Neuronal stem cell (in vitro differentiated cells): ENCODE measurements around the gene NOVA1. TPM values are rescaled to one million over a fixed set of nuclear protein-coding genes. Genes with fewer than 3 reads are reported as not detected.
"Not testable (repeated sequence)": the region's sequence is repeated elsewhere in the genome, so short reads cannot be mapped to it uniquely, and the experiment has no call there.

Experiments used
- DNase-seq: peaks from one replicate; pipeline ENCODE4 v3.0.0-alpha.2; 2013; ENCODE audit warnings: low spot score
- H2AFZ ChIP-seq: one replicate; pipeline ENCODE4 v1.6.1; 2013; ENCODE audit warnings: mild to moderate bottlenecking, low read length, inconsistent platforms
- H2AK5ac ChIP-seq: 2 replicates; pipeline ENCODE4 v1.6.1; 2013; ENCODE audit warnings: low read depth, mild to moderate bottlenecking, inconsistent platforms, low read length, moderate library complexity, mixed read lengths
- H2BK120ac ChIP-seq: 2 replicates; pipeline ENCODE4 v1.6.1; 2013; ENCODE audit warnings: low read depth, mild to moderate bottlenecking, inconsistent platforms, low read length, moderate library complexity, mixed read lengths
- H2BK12ac ChIP-seq: one replicate; pipeline ENCODE4 v1.6.1; 2013; ENCODE audit warnings: low read length, inconsistent platforms
- H2BK15ac ChIP-seq: 2 replicates; pipeline ENCODE4 v1.6.1; 2013; ENCODE audit warnings: mild to moderate bottlenecking, low read length, inconsistent platforms, mixed read lengths
- H2BK5ac ChIP-seq: one replicate; pipeline ENCODE4 v1.6.1; 2013; ENCODE audit warnings: inconsistent platforms, mild to moderate bottlenecking, low read length, moderate library complexity
- H3K14ac ChIP-seq: one replicate; pipeline ENCODE4 v1.6.1; 2013; ENCODE audit warnings: low read length, inconsistent platforms
- H3K18ac ChIP-seq: 2 replicates; pipeline ENCODE4 v1.6.1; 2013; ENCODE audit warnings: low read length, inconsistent platforms
- H3K23ac ChIP-seq: 2 replicates; pipeline ENCODE4 v1.6.1; 2013; ENCODE audit warnings: low read depth, mild to moderate bottlenecking, mixed read lengths, low read length, inconsistent platforms; ENCODE audit not compliant: poor library complexity
- H3K27ac ChIP-seq: replicated peaks from 3 replicates; pipeline ENCODE4 v1.5.1; 2013; ENCODE audit warnings: low read length, inconsistent platforms
- H3K27me3 ChIP-seq, 3 experiments: 2 replicates each; pipeline ENCODE4 v1.6.1; 2013; ENCODE audit warnings: low read length in 3 of 3, mild to moderate bottlenecking in 2 of 3, inconsistent platforms in 1 of 3, low read depth in 1 of 3, mixed read lengths in 1 of 3, moderate library complexity in 1 of 3; ENCODE audit not compliant: control insufficient read depth in 3 of 3, insufficient read depth in 3 of 3
- H3K36me3 ChIP-seq, 2 donors: replicated peaks in 1 of 2; 2 replicates each; pipeline ENCODE4 v1.6.1; 2013; ENCODE audit warnings: low read length in 2 of 2; ENCODE audit not compliant: control insufficient read depth in 2 of 2, insufficient read depth in 2 of 2
- H3K4ac ChIP-seq: 2 replicates; pipeline ENCODE4 v1.6.1; 2013; ENCODE audit warnings: inconsistent platforms, mild to moderate bottlenecking, low read length, moderate library complexity
- H3K4me1 ChIP-seq, 2 donors: 1 replicate in 1 of 2; 2 replicates in 1 of 2; pipeline ENCODE4 v1.6.1; 2013; ENCODE audit warnings: low read length in 2 of 2, low read depth in 1 of 2; ENCODE audit not compliant: control insufficient read depth in 2 of 2, insufficient read depth in 1 of 2
- H3K4me2 ChIP-seq: one replicate; pipeline ENCODE4 v1.6.1; 2013; ENCODE audit warnings: mild to moderate bottlenecking, low read length, inconsistent platforms; ENCODE audit not compliant: insufficient read depth, poor library complexity, severe bottlenecking
- H3K4me3 ChIP-seq, 2 donors: 2 replicates each; pipeline ENCODE4 v1.5.1; 2013; ENCODE audit warnings: low read length in 2 of 2, mild to moderate bottlenecking in 2 of 2, inconsistent platforms in 1 of 2, moderate library complexity in 1 of 2
- H3K79me1 ChIP-seq: one replicate; pipeline ENCODE4 v1.6.1; 2013; ENCODE audit warnings: low read depth, mild to moderate bottlenecking, inconsistent platforms, low read length, moderate library complexity
- H3K9ac ChIP-seq: one replicate; pipeline ENCODE4 v1.6.1; 2013; ENCODE audit warnings: mild to moderate bottlenecking, low read depth, low read length, inconsistent platforms; ENCODE audit not compliant: poor library complexity
- H3K9me3 ChIP-seq, 2 donors: replicated peaks in 1 of 2; 2 replicates each; pipeline versions ENCODE3 to v1.6.1; 2013; ENCODE audit warnings: low read length in 2 of 2, mild to moderate bottlenecking in 2 of 2, inconsistent platforms in 1 of 2, low read depth in 1 of 2, mixed read lengths in 1 of 2, moderate library complexity in 1 of 2; ENCODE audit not compliant: control insufficient read depth in 2 of 2, insufficient read depth in 1 of 2
- H4K8ac ChIP-seq: one replicate; pipeline ENCODE4 v1.6.1; 2013; ENCODE audit warnings: low read depth, mild to moderate bottlenecking, inconsistent platforms, low read length, moderate library complexity
- H4K91ac ChIP-seq: one replicate; pipeline ENCODE4 v1.6.1; 2013; ENCODE audit warnings: low read length, low read depth, mild to moderate bottlenecking, inconsistent platforms; ENCODE audit not compliant: poor library complexity
- WGBS, 2 donors: extraction: QIAGEN DNeasy Blood & Tissue Kit; methylation state at CpG; one replicate each; pipeline ENCODE4 v1.1.7; 2013; ENCODE audit warnings: missing lambda C conversion rate in 2 of 2, mixed read lengths in 1 of 2; ENCODE audit not compliant: insufficient read length in 2 of 2, insufficient replicate concordance in 1 of 2; ENCODE audit errors: extremely low coverage in 2 of 2; 5-methylcytosine and 5-hydroxymethylcytosine counted together
- polyA plus RNA-seq, 2 experiments: library from polyadenylated mRNA; stranded (reverse); fragments of 200-250 nt; gene quantifications; one replicate each; pipeline ENCODE4 v1.2.3, GENCODE V29; 2013

NOVA1 gene, protein sequence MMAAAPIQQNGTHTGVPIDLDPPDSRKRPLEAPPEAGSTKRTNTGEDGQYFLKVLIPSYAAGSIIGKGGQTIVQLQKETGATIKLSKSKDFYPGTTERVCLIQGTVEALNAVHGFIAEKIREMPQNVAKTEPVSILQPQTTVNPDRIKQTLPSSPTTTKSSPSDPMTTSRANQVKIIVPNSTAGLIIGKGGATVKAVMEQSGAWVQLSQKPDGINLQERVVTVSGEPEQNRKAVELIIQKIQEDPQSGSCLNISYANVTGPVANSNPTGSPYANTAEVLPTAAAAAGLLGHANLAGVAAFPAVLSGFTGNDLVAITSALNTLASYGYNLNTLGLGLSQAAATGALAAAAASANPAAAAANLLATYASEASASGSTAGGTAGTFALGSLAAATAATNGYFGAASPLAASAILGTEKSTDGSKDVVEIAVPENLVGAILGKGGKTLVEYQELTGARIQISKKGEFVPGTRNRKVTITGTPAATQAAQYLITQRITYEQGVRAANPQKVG
- polyA plus RNA-seq (2013, experiment 1 of 2), result 39.1 TPM
- 40.6 TPM for polyA plus RNA-seq (2013, experiment 2 of 2)

DNA sequence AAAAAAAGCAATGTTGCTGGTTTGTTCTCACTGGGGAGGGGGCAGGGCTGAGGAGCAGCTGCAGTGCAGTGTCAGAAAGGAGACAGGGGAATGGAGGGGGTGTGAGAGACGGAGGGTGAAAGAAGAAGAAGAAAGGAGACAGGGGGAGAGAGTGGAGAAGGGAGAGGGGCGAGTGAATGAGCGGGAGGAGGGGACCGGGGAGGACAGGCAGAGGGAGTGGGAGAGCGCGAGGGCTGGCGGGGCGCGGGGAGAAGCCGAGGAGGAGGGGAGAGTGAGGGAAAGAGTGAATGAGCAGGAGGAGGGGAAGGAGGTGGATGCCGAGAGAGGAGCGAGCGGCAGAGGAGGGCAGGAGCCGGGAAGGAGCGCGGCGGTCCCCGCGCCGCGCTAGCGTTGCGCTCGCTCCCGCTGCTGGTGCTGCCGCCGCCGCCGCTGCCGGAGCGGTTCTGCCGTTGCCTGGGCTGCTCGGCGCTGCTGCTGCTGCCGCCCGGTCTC, at the start of gene NOVA1:
Gene NOVA1, minus strand, starts transcription at position 445 of the 492 bp plus-strand sequence. CDS start 597 bp downstream, outside the sequence.
- H2BK120ac ChIP-seq, result no peak within 1 kb of the TSS
- peak within 1 kb of the TSS; percentile 3 for H3K4ac ChIP-seq
- H3K4me2 ChIP-seq, result peak within 1 kb of the TSS; percentile 71
- peak within 1 kb of the TSS; percentile 94 for H2BK12ac ChIP-seq
- peak within 1 kb of the TSS; percentile 90 for H2AK5ac ChIP-seq
- peak within 1 kb of the TSS; percentile 99 for H3K27ac ChIP-seq
- peak within 1 kb of the TSS; percentile 87 to 98 for H3K4me3 ChIP-seq
- H2AFZ ChIP-seq, result peak within 1 kb of the TSS; percentile 86
- H3K9ac ChIP-seq, result peak within 1 kb of the TSS; percentile 93
- H3K9me3 ChIP-seq, result no peaks in the 10 kb centered on the region
- H3K79me1 ChIP-seq, result peaks cover 2% of the 10 kb centered on the region
- peak within 1 kb of the TSS; percentile 72 for H4K91ac ChIP-seq
- H3K27me3 ChIP-seq, result no peaks in the 10 kb centered on the region
- peak within 1 kb of the TSS; percentile 96 for H2BK5ac ChIP-seq
- peak within 1 kb of the TSS; percentile 97 for H3K18ac ChIP-seq
- H3K14ac ChIP-seq, result peak within 1 kb of the TSS; percentile 82
- peak within 1 kb of the TSS; percentile 89 for H2BK15ac ChIP-seq
- no peak for DNase-seq
- no CpG with 5 or more reads among the region's 36 CpGs for WGBS, 2 donors
- peak within 1 kb of the TSS; percentile 85 for H3K23ac ChIP-seq
- H3K36me3 ChIP-seq, result peaks cover 0 to 15% of the 10 kb centered on the region in 2 donors
- H3K4me1 ChIP-seq, result peaks cover 0 to 17% of the 10 kb centered on the region in 2 donors
- H4K8ac ChIP-seq, result peak within 1 kb of the TSS; percentile 43

DNA sequence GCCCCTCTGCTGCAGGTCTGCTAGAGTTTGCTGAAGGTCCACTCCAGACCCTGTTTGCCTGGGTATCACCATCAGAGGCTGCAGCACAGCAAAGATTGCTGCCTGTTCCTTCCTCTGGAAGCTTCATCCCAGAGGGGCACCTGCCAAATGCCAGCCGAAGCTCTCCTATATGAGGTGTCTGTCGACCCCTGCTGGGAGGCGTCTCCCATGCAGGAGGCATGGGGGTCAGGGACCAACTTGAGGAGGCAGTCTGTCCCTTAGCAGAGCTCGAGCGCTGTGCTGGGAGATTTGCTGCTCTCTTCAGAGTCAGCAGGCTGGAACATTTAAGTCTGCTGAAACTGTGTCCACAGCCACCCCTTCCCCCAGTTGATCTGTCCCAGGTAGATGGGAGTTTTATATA, 47.2 kb upstream of the NOVA1 start:
- not testable (repeated sequence) for H2BK12ac ChIP-seq, H2BK120ac ChIP-seq, H4K8ac ChIP-seq, H3K4me3 ChIP-seq, H3K79me1 ChIP-seq, H3K9ac ChIP-seq, H3K4me2 ChIP-seq, H2AK5ac ChIP-seq, H3K36me3 ChIP-seq, H3K4ac ChIP-seq, H3K14ac ChIP-seq, DNase-seq, H2BK15ac ChIP-seq, H3K9me3 ChIP-seq, H3K27ac ChIP-seq, H2AFZ ChIP-seq, H3K23ac ChIP-seq, H4K91ac ChIP-seq, H3K27me3 ChIP-seq, H3K4me1 ChIP-seq, H2BK5ac ChIP-seq, H3K18ac ChIP-seq
- no CpG with 5 or more reads among the region's 5 CpGs for WGBS, 2 donors

DNA sequence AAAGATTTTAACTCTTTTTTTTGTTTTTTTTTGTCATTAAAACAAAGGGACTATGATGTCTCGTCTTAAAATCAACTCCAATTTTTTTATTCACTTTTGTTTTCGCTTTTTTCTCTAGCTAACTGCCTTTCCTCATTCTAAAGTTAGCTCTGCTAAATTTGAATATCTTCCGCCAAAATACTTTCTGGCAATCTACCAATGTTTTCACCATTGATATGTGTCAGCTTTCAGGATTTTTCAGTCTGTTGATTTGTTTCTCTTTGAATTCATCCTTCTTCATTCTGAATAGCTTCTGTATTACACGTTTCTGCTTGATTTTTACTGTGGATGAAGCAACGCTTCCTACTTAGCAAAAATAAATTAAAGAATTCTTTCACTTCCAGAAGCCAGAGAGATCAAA, 38.7 kb upstream of the NOVA1 start:
- H3K18ac ChIP-seq, result no peak overlapping the region
- H2BK12ac ChIP-seq, result no peak overlapping the region
- no peak overlapping the region for H3K14ac ChIP-seq
- no peak overlapping the region for H2AK5ac ChIP-seq
- no peaks in the 10 kb centered on the region for H3K4me1 ChIP-seq
- no peak overlapping the region for H2BK15ac ChIP-seq
- H3K9me3 ChIP-seq, result peaks cover 0 to 3% of the 10 kb centered on the region in 2 donors
- no peak overlapping the region for H2BK120ac ChIP-seq
- H3K79me1 ChIP-seq, result no peaks in the 10 kb centered on the region
- no peak overlapping the region for H4K8ac ChIP-seq
- no peak overlapping the region for H2BK5ac ChIP-seq
- H3K27ac ChIP-seq, result no peak overlapping the region
- H3K36me3 ChIP-seq, result no peaks in the 10 kb centered on the region
- no peak overlapping the region for H3K9ac ChIP-seq
- no peak overlapping the region for H4K91ac ChIP-seq
- H3K27me3 ChIP-seq, result no peaks in the 10 kb centered on the region
- H3K4me2 ChIP-seq, result no peak overlapping the region
- H2AFZ ChIP-seq, result peak overlapping the region; percentile 24
- H3K23ac ChIP-seq, result no peak overlapping the region
- H3K4me3 ChIP-seq, result no peak overlapping the region
- no peak for DNase-seq
- no CpG with 5 or more reads among the region's 5 CpGs for WGBS, 2 donors
- no peak overlapping the region for H3K4ac ChIP-seq

DNA sequence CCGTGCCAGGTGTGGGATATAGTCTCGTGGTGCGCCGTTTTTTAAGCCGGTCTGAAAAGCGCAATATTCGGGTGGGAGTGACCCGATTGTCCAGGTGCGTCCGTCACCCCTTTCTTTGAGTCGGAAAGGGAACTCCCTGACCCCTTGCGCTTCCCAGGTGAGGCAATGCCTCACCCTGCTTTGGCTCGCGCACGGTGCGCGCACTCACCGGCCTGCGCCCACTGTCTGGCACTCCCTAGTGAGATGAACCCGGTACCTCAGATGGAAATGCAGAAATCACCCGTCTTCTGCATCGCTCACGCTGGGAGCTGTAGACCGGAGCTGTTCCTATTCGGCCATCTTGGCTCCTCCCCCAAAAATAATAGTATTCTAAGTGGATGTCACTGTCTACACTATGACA, 37.1 kb upstream of the NOVA1 start:
- not testable (repeated sequence) for H2AK5ac ChIP-seq, H3K9ac ChIP-seq, DNase-seq, H2BK120ac ChIP-seq, H2BK15ac ChIP-seq, H3K36me3 ChIP-seq, H3K14ac ChIP-seq, H3K27me3 ChIP-seq, H3K4me3 ChIP-seq, H3K9me3 ChIP-seq, H3K4me2 ChIP-seq, H3K4me1 ChIP-seq, H2BK5ac ChIP-seq, H3K23ac ChIP-seq, H3K4ac ChIP-seq, H2BK12ac ChIP-seq, H3K18ac ChIP-seq, H2AFZ ChIP-seq, H4K91ac ChIP-seq, H3K79me1 ChIP-seq, H3K27ac ChIP-seq, H4K8ac ChIP-seq
- WGBS, 2 donors, result no CpG with 5 or more reads among the region's 25 CpGs
